Measurements from ENCODE around the gene DNAJB5.

DNA sequence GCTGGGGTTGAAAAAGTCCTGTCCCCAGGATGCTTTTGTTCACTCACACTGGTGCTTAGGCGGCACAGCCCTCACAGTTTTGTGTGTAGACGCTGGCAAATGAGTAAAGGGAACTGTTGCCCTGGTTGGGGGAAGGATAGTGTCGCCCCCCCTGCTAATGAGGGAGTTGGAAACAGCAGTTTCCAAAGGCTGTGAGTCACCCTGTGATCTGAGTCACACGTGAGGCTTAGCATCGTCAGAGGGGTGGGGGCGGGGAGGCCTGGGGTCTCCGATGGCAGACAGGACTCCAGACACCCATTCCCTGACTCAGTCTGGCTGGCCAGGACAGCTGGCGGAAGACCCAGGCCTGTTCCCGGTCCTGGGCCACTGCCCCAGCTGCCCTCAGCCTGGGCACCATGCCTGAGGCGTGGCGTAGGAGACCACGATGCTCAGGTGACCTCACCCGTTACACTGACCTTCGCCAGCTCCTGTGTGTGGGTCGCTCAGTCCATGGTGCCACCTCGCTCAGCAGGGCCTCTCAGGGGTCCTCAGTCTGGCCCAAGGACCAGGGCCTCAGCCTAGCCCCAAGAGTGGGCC, 2.9 kb downstream of the DNAJB5 start:
- TF ChIP-seq, protein P1, sequence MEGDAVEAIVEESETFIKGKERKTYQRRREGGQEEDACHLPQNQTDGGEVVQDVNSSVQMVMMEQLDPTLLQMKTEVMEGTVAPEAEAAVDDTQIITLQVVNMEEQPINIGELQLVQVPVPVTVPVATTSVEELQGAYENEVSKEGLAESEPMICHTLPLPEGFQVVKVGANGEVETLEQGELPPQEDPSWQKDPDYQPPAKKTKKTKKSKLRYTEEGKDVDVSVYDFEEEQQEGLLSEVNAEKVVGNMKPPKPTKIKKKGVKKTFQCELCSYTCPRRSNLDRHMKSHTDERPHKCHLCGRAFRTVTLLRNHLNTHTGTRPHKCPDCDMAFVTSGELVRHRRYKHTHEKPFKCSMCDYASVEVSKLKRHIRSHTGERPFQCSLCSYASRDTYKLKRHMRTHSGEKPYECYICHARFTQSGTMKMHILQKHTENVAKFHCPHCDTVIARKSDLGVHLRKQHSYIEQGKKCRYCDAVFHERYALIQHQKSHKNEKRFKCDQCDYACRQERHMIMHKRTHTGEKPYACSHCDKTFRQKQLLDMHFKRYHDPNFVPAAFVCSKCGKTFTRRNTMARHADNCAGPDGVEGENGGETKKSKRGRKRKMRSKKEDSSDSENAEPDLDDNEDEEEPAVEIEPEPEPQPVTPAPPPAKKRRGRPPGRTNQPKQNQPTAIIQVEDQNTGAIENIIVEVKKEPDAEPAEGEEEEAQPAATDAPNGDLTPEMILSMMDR (IDR thresholded peaks at IDR 0.05; ENCODE audit: low read depth, low read length), result no peak
- TF ChIP-seq EZH2phosphoT487 (IDR thresholded peaks at IDR 0.05; ENCODE audit: low read depth), result no peak
